Loucy (cell line): ENCODE results near the gene GLOD5.

Experiments
- EZH2phosphoT487 ChIP-seq: fragments of 200-600 bp; IDR thresholded peaks from 2 replicates; pipeline ENCODE4 v1.6.1; 2018; ENCODE audit warnings: antibody characterized with exemption, mild to moderate bottlenecking, moderate library complexity, borderline replicate concordance
- TF ChIP-seq, protein P1 (sequence below): fragments of 200-600 bp; sonication (generic); conservative IDR thresholded peaks from 2 replicates; pipeline ENCODE4 v1.5.1; 2014; ENCODE audit warnings: mild to moderate bottlenecking, antibody characterized with exemption, low read length

DNA sequence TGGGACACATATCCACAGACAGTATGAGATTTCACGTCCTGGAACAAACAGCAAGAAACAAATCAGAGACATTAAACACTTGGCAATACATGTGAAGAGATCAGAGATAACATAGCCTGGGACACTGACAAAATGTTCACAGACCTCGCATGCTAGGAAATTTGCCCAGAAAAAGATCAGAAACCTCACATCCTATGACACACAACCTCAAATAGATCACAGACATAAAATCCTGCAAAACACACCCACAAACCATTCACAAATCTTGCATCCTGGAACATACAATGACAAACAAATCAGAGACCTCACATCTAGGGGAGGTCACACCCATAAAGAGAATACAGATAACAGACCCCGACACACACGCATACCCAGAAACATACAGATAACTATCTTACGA, 47.0 kb upstream of the GLOD5 start:
- TF ChIP-seq, protein P1, sequence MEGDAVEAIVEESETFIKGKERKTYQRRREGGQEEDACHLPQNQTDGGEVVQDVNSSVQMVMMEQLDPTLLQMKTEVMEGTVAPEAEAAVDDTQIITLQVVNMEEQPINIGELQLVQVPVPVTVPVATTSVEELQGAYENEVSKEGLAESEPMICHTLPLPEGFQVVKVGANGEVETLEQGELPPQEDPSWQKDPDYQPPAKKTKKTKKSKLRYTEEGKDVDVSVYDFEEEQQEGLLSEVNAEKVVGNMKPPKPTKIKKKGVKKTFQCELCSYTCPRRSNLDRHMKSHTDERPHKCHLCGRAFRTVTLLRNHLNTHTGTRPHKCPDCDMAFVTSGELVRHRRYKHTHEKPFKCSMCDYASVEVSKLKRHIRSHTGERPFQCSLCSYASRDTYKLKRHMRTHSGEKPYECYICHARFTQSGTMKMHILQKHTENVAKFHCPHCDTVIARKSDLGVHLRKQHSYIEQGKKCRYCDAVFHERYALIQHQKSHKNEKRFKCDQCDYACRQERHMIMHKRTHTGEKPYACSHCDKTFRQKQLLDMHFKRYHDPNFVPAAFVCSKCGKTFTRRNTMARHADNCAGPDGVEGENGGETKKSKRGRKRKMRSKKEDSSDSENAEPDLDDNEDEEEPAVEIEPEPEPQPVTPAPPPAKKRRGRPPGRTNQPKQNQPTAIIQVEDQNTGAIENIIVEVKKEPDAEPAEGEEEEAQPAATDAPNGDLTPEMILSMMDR: no peak
- no peak for TF ChIP-seq EZH2phosphoT487
